Keratinocyte (primary cell): ENCODE data around the gene L3MBTL3. TPM values are rescaled to one million over a fixed set of nuclear protein-coding genes. Genes with fewer than 3 reads are reported as not detected.
"Not testable (repeated sequence)": the region's sequence is repeated elsewhere in the genome, so short reads cannot be mapped to it uniquely, and the experiment has no call there.

Experiments used
- DNase-seq: peaks from one replicate; pipeline ENCODE4 v3.0.0-alpha.2; 2011; ENCODE audit warnings: low read depth, missing footprints, low spot score
- FAIRE-seq: peaks from 2 replicates; lab custom pipeline; 2011; peaks lifted over from hg19 to GRCh38; lab: Jason Lieb, UNC
- H2AFZ ChIP-seq: 2 replicates; pipeline ENCODE4 v1.6.0; 2012; ENCODE audit warnings: low read length, control low read depth, inconsistent platforms; ENCODE audit not compliant: control insufficient read depth
- H3K27ac ChIP-seq: 2 replicates; pipeline ENCODE4 v1.5.1; 2011; ENCODE audit warnings: low read length; ENCODE audit not compliant: control insufficient read depth, insufficient read depth
- H3K27me3 ChIP-seq: 3 replicates; pipeline ENCODE4 v1.6.0; 2011; ENCODE audit warnings: low read length; ENCODE audit not compliant: control insufficient read depth, insufficient read depth; ENCODE audit errors: extremely low read depth
- H3K36me3 ChIP-seq, 2 experiments: 2 replicates in 1 of 2; 3 replicates in 1 of 2; pipeline ENCODE4 v1.5.1; 2011; ENCODE audit warnings: low read length in 2 of 2, mild to moderate bottlenecking in 1 of 2; ENCODE audit not compliant: control insufficient read depth in 2 of 2, insufficient read depth in 2 of 2; ENCODE audit errors: extremely low read depth in 1 of 2
- H3K4me1 ChIP-seq: 3 replicates; pipeline ENCODE4 v1.5.1; 2011; ENCODE audit warnings: low read length; ENCODE audit not compliant: control insufficient read depth, insufficient read depth; ENCODE audit errors: extremely low read depth
- H3K4me2 ChIP-seq: 3 replicates; pipeline ENCODE4 v1.6.0; 2011; ENCODE audit warnings: low read depth, low read length; ENCODE audit not compliant: control insufficient read depth, insufficient read depth; ENCODE audit errors: extremely low read depth
- H3K4me3 ChIP-seq, 3 experiments: fragments of 200-600 bp in 1 of 3; sonication (generic) in 1 of 3; 2 replicates in 2 of 3; 3 replicates in 1 of 3; pipeline ENCODE4 v1.5.1; 2011 to 2016; ENCODE audit warnings: low read length in 3 of 3, mild to moderate bottlenecking in 3 of 3, control low read depth in 2 of 3, inconsistent platforms in 1 of 3, low read depth in 1 of 3, mixed read lengths in 1 of 3, mixed run types in 1 of 3, moderate library complexity in 1 of 3; ENCODE audit not compliant: control insufficient read depth in 2 of 3, insufficient read depth in 2 of 3; ENCODE audit errors: extremely low read depth in 1 of 3
- H3K79me2 ChIP-seq: 2 replicates; pipeline ENCODE4 v1.6.0; 2012; ENCODE audit warnings: low read length; ENCODE audit not compliant: control insufficient read depth, insufficient read depth
- H3K9ac ChIP-seq: 3 replicates; pipeline ENCODE4 v1.6.0; 2011; ENCODE audit warnings: low read length; ENCODE audit not compliant: control insufficient read depth, insufficient read depth; ENCODE audit errors: extremely low read depth
- H3K9me1 ChIP-seq: 3 replicates; pipeline ENCODE4 v1.6.0; 2011; ENCODE audit warnings: low read length; ENCODE audit not compliant: control insufficient read depth, insufficient read depth; ENCODE audit errors: extremely low read depth
- H3K9me3 ChIP-seq: 2 replicates; pipeline ENCODE4 v1.5.1; 2012; ENCODE audit warnings: low read depth, low read length; ENCODE audit not compliant: control insufficient read depth
- H4K20me1 ChIP-seq: 3 replicates; pipeline ENCODE4 v1.6.0; 2011; ENCODE audit warnings: low read length; ENCODE audit not compliant: control insufficient read depth, insufficient read depth; ENCODE audit errors: extremely low read depth
- EZH2 ChIP-seq: IDR thresholded peaks from one replicate; pipeline ENCODE4 v1.6.1; 2012; ENCODE audit warnings: inconsistent platforms, mild to moderate bottlenecking, low read length, moderate library complexity
- dilution Hi-C: fragments of 300-500 bp; cut with MboI; formaldehyde crosslinking; loops from one replicate; pipeline ENCODE4 v1.7.0; 2020; ENCODE audit warnings: low sequenced_read_pairs; ENCODE audit not compliant: extremely low pct_ligation_motif_present
- polyA plus RNA-seq, 5 experiments: library from polyadenylated mRNA; depleted of rRNA in 3 of 5; stranded (reverse) in 3 of 5; stranded (forward) in 1 of 5; unstranded in 1 of 5; fragments of >200 nt; gene quantifications; 1 replicate in 1 of 5; 2 replicates in 3 of 5; 3 replicates in 1 of 5; pipeline versions ENCODE4 v1.2.1 to v1.2.3, GENCODE V29; 2011 to 2012; ENCODE audit warnings: missing spikeins in 2 of 5, low read depth in 1 of 5, low replicate concordance in 1 of 5
- TF ChIP-seq, protein P1 (sequence below), 3 experiments: IDR thresholded peaks in 1 of 3; conservative IDR thresholded peaks in 1 of 3; optimal IDR thresholded peaks in 1 of 3; 2 replicates in 2 of 3; 3 replicates in 1 of 3; pipeline versions ENCODE3 to v1.5.1; 2011; ENCODE audit warnings: low read length in 3 of 3, mild to moderate bottlenecking in 3 of 3, moderate library complexity in 2 of 3, control low read depth in 1 of 3, inconsistent platforms in 1 of 3; ENCODE audit not compliant: insufficient read depth in 2 of 3; ENCODE audit errors: extremely low read depth in 1 of 3

Gene L3MBTL3
- polyA plus RNA-seq, 1 donor (not counting 4 experiments of a cell fraction or from before 2014, with no cell fraction given) = 16.6 TPM

- Histone ChIP-seq H3K4me1 (no peaks in the 10 kb centered on the region), H3K9me3 (no peaks in the 10 kb centered on the region), H3K27ac (no peak overlapping the region), H4K20me1 (no peaks in the 10 kb centered on the region), H3K79me2 (no peaks in the 10 kb centered on the region), H2AFZ (no peak overlapping the region), H3K4me3 (no peak overlapping the region), H3K27me3 (no peaks in the 10 kb centered on the region), H3K9me1 (no peaks in the 10 kb centered on the region), H3K9ac (no peak overlapping the region), H3K36me3 (peaks cover 0 to under 1% of the 10 kb centered on the region in 2 experiments), H3K4me2 (no peak overlapping the region)
- dilution Hi-C loops = no loop called here
- FAIRE-seq = no peak
- no peak for DNase-seq
- TF ChIP-seq, protein P1, sequence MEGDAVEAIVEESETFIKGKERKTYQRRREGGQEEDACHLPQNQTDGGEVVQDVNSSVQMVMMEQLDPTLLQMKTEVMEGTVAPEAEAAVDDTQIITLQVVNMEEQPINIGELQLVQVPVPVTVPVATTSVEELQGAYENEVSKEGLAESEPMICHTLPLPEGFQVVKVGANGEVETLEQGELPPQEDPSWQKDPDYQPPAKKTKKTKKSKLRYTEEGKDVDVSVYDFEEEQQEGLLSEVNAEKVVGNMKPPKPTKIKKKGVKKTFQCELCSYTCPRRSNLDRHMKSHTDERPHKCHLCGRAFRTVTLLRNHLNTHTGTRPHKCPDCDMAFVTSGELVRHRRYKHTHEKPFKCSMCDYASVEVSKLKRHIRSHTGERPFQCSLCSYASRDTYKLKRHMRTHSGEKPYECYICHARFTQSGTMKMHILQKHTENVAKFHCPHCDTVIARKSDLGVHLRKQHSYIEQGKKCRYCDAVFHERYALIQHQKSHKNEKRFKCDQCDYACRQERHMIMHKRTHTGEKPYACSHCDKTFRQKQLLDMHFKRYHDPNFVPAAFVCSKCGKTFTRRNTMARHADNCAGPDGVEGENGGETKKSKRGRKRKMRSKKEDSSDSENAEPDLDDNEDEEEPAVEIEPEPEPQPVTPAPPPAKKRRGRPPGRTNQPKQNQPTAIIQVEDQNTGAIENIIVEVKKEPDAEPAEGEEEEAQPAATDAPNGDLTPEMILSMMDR (optimal IDR thresholded peaks at IDR 0.05 in 1 of 3, IDR thresholded peaks at IDR 0.05 in 1 of 3, conservative IDR thresholded peaks at IDR 0.05 in 1 of 3; ENCODE audit: extremely low read depth in 1 of 3, insufficient read depth in 2 of 3, low read length in 3 of 3) = no peak
- TF ChIP-seq EZH2 = no peak
Observed at GRCh38 chr6:130116273-130116672, 97.9 kb downstream of the L3MBTL3 start.

DNA sequence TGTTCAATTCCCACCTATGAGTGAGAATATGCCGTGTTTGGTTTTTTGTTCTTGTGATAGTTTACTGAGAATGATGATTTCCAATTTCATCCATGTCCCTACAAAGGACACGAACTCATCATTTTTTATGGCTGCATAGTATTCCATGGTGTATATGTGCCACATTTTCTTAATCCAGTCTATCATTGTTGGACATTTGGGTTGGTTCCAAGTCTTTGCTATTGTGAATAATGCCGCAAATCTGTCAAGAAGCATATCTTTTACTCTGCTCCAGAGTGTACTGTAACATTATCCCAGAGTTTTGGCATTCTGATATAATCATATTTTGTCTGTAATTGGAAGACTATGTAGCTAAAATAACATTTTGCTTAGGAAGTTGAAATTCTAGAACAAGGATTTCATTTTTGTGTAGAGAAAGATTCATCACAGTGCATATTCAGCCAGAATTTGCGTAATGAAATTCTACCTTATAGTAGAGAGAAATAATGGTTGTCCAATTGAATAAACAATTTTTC lies 98.9 kb downstream of the L3MBTL3 start:
- H4K20me1 ChIP-seq, H3K79me2 ChIP-seq, dilution Hi-C loops, H2AFZ ChIP-seq, H3K4me1 ChIP-seq, H3K36me3 ChIP-seq, DNase-seq, H3K9ac ChIP-seq, FAIRE-seq, H3K4me3 ChIP-seq, H3K4me2 ChIP-seq, H3K9me3 ChIP-seq, H3K9me1 ChIP-seq, H3K27ac ChIP-seq, H3K27me3 ChIP-seq: not testable (repeated sequence)

- TF ChIP-seq EZH2 = no peak
- TF ChIP-seq, protein P1 (optimal IDR thresholded peaks at IDR 0.05 in 1 of 3, IDR thresholded peaks at IDR 0.05 in 1 of 3, conservative IDR thresholded peaks at IDR 0.05 in 1 of 3; ENCODE audit: extremely low read depth in 1 of 3, insufficient read depth in 2 of 3, low read length in 3 of 3) = no peak
- Histone ChIP-seq H3K9me1 (no peaks in the 10 kb centered on the region), H3K36me3 (no peaks in the 10 kb centered on the region), H3K9ac (no peak overlapping the region), H4K20me1 (no peaks in the 10 kb centered on the region), H3K27ac (no peak overlapping the region), H3K27me3 (no peaks in the 10 kb centered on the region), H3K4me1 (no peaks in the 10 kb centered on the region), H3K79me2 (no peaks in the 10 kb centered on the region), H3K4me2 (no peak overlapping the region), H3K4me3 (no peak overlapping the region), H2AFZ (no peak overlapping the region), H3K9me3 (no peaks in the 10 kb centered on the region)
- dilution Hi-C loops = no loop called here
- FAIRE-seq (no peak), DNase-seq (no peak)
Observed at GRCh38 chr6:130118236-130118635, 99.9 kb downstream of the L3MBTL3 start.
